Panc1 (cell line): ENCODE results near the gene TRMT44.

ENCODE experiments used
- CTCF ChIP-seq: fragments of 450-650 bp; IDR thresholded peaks from 2 replicates; pipeline ENCODE4 v1.5.1; 2017; ENCODE audit warnings: mild to moderate bottlenecking
- POLR2AphosphoS5 ChIP-seq: IDR thresholded peaks from 2 replicates; pipeline ENCODE4 v1.6.1; 2012; ENCODE audit warnings: mild to moderate bottlenecking, low read depth, low read length, moderate library complexity

GRCh38 chr4:8394061-8394519 is 46.5 kb upstream of the TRMT44 start:
- TF ChIP-seq CTCF: no peak
- TF ChIP-seq POLR2AphosphoS5: no peak
